Stimulated activated naive CD8-positive, alpha-beta T cell treated with anti-CD3 and anti-CD28 coated beads, Interleukin-15, amount 100 ng/mL, for 72 hours (primary cell): Measurements from ENCODE around the gene PRKN.
"Not testable (repeated sequence)": the region's sequence is repeated elsewhere in the genome, so short reads cannot be mapped to it uniquely, and the experiment has no call there.

Source experiments
- ATAC-seq: fragments of 150-1000 bp; cut with Tn5 transposase; 2 replicates; pipeline ENCODE4 v1.10.0; 2021; ENCODE audit warnings: mild to moderate bottlenecking, moderate library complexity
- DNase-seq, 2 donors: peaks; one replicate each; pipeline ENCODE4 v3.0.0; 2021 to 2022
- H3K27ac Mint-ChIP-seq, 2 donors: one replicate each; pipeline ENCODE4 v1.8.0; 2022; ENCODE audit warnings: mild to moderate bottlenecking in 2 of 2, mixed read lengths in 2 of 2, moderate library complexity in 2 of 2
- H3K27me3 Mint-ChIP-seq: one replicate; pipeline ENCODE4 v1.8.0; 2022; ENCODE audit warnings: mixed read lengths
- H3K4me1 Mint-ChIP-seq: one replicate; pipeline ENCODE4 v1.8.0; 2022; ENCODE audit warnings: mild to moderate bottlenecking, mixed read lengths
- H3K4me3 Mint-ChIP-seq, 2 donors: one replicate each; pipeline ENCODE4 v1.8.0; 2022; ENCODE audit warnings: mild to moderate bottlenecking in 2 of 2, mixed read lengths in 2 of 2, moderate library complexity in 1 of 2
- H3K9me3 Mint-ChIP-seq, 2 donors: one replicate each; pipeline ENCODE4 v1.8.0; 2022; ENCODE audit warnings: mixed read lengths in 2 of 2

The PRKN gene

DNA sequence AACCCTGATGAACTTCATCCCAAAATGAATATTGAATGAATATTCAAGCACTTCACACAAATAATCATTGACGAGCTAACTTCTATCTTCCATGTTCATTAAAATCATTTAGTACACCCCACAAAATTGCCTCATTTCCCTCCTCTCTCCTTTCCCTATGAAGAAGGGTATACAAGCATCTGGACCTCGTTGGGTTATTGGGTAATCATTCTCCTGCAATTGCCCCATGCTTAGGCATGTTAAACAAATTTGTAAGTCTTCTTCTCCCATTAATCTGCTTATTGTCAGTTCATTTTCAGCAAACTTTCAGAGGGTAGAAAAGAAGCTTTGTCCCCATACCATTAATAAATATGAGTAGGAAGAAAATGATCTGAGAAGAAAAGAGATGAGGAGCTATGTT is 27.6 kb downstream of the PRKN start:
- H3K9me3 Mint-ChIP-seq = no peaks in the 10 kb centered on the region

GRCh38 chr6:162698440-162698839 is 29.1 kb downstream of the PRKN start:
- no peaks in the 10 kb centered on the region for H3K27me3 Mint-ChIP-seq

More for the DNA sequence above, 27.6 kb downstream of the PRKN start:
- H3K27ac Mint-ChIP-seq = no peak overlapping the region
- H3K4me1 Mint-ChIP-seq = no peaks in the 10 kb centered on the region
- no peak for DNase-seq
- H3K4me3 Mint-ChIP-seq = no peak overlapping the region
- no peaks in the 10 kb centered on the region for H3K27me3 Mint-ChIP-seq
- ATAC-seq = no peak

DNA sequence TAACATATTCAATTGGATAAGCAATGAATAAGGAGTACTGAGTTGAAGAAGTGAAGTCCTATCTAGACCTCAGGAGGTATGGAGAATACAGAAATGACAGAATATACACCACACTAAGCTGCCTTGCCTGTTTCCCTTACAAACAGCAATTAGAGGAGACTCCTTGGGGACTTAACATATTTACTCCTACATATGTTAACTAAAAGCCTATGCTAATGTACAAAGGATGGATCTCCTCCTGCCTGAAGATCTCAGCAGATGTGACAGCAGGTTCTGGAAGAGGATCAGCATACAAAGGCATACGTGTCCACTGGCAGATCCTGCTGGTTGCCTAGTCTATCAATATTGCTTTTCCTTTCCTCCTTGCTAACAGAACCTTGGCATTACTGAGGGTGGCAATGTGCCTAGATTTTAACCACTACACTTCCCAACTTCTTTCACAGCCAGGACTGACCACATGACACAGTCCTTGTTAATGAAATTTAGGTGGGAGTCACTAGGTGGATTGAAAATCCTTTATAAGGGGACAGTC is 29.6 kb downstream of the PRKN start:
- Mint-ChIP-seq H3K9me3 (no peaks in the 10 kb centered on the region), H3K27ac (no peak overlapping the region), H3K4me1 (no peaks in the 10 kb centered on the region), H3K27me3 (no peaks in the 10 kb centered on the region), H3K4me3 (no peak overlapping the region)
- ATAC-seq (no peak), DNase-seq (no peak)

More at GRCh38 chr6:162698440-162698839, 29.1 kb downstream of the PRKN start:
- no peak for ATAC-seq
- H3K4me3 Mint-ChIP-seq = no peak overlapping the region
- no peak for DNase-seq
- no peaks in the 10 kb centered on the region for H3K4me1 Mint-ChIP-seq
- H3K27ac Mint-ChIP-seq = no peak overlapping the region
- H3K9me3 Mint-ChIP-seq = no peaks in the 10 kb centered on the region

DNA sequence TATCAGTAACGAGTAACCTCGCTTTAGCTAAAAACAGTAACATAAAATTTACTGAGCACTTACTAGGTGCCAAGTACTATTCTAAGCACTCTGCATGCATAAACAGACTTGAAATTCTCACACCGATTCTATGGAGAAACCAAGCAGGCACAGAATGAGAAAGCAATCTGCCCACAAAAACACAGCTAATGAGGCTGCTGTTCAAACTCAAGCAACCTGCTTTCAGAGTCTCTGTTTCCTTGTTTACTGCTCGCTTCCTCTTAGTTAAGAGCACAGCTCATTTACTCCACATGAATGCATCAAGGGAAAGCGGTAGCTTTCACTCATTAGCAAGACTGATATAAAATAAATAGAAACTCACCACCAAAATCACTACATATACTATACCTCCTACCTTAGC is 37.4 kb downstream of the PRKN start:
- DNase-seq = no peak
- H3K4me3 Mint-ChIP-seq = no peak overlapping the region
- no peak for ATAC-seq
- H3K27me3 Mint-ChIP-seq = no peaks in the 10 kb centered on the region
- H3K9me3 Mint-ChIP-seq = no peaks in the 10 kb centered on the region
- no peak overlapping the region for H3K27ac Mint-ChIP-seq
- H3K4me1 Mint-ChIP-seq = no peaks in the 10 kb centered on the region

- Mint-ChIP-seq H3K4me3 (no peak overlapping the region), H3K27me3 (no peaks in the 10 kb centered on the region), H3K27ac (no peak overlapping the region), H3K4me1 (no peaks in the 10 kb centered on the region), H3K9me3 (no peaks in the 10 kb centered on the region)
- ATAC-seq (no peak), DNase-seq (no peak)
These were observed 38.7 kb downstream of the PRKN start for GRCh38 chr6:162688751-162689345.

DNA sequence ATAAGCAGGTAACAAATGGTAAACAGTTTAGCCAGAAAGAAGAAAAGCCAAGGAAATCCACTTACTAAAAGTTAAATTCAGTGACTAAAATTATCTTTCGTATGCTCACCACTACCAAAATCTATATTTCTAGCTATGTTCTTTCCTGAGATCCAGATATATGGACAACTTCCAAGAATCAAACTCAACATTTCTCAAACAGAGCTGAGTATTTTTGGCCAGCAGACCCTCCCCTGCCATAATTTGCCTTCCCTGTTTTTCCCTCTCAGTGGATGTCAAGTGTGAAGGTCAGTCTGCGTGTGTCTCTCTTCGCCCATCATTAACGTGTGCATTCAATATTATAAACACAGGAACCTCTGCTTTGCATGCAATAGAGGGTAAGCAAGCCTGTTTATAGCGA is 42.0 kb downstream of the PRKN start:
- no peaks in the 10 kb centered on the region for H3K27me3 Mint-ChIP-seq
- H3K27ac Mint-ChIP-seq = no peak overlapping the region
- no peak for DNase-seq
- no peak overlapping the region for H3K4me3 Mint-ChIP-seq
- ATAC-seq = no peak
- no peaks in the 10 kb centered on the region for H3K4me1 Mint-ChIP-seq
- peaks cover 0 to 4% of the 10 kb centered on the region in 2 donors for H3K9me3 Mint-ChIP-seq

- peaks cover 0 to 4% of the 10 kb centered on the region in 2 donors for H3K9me3 Mint-ChIP-seq
- H3K27ac Mint-ChIP-seq = no peak overlapping the region
- H3K4me1 Mint-ChIP-seq = no peaks in the 10 kb centered on the region
- H3K4me3 Mint-ChIP-seq = no peak overlapping the region
- no peak for DNase-seq
- no peaks in the 10 kb centered on the region for H3K27me3 Mint-ChIP-seq
- ATAC-seq = no peak
These were observed 42.6 kb downstream of the PRKN start for GRCh38 chr6:162684961-162685360.

- ATAC-seq (no peak), DNase-seq (no peak)
- H3K27me3 Mint-ChIP-seq = no peaks in the 10 kb centered on the region
- H3K27ac Mint-ChIP-seq = no peak overlapping the region
- H3K9me3 Mint-ChIP-seq = peaks cover 0 to 4% of the 10 kb centered on the region in 2 donors
- no peaks in the 10 kb centered on the region for H3K4me1 Mint-ChIP-seq
- H3K4me3 Mint-ChIP-seq = no peak overlapping the region
These were observed 43.5 kb downstream of the PRKN start for GRCh38 chr6:162684052-162684451.

- H3K27ac Mint-ChIP-seq = no peak overlapping the region
- H3K9me3 Mint-ChIP-seq = peaks cover 0 to 4% of the 10 kb centered on the region in 2 donors
- ATAC-seq (no peak), DNase-seq (no peak)
- no peaks in the 10 kb centered on the region for H3K27me3 Mint-ChIP-seq
- H3K4me1 Mint-ChIP-seq = no peaks in the 10 kb centered on the region
- H3K4me3 Mint-ChIP-seq = no peak overlapping the region
These were observed 44.4 kb downstream of the PRKN start for GRCh38 chr6:162683135-162683534.

DNA sequence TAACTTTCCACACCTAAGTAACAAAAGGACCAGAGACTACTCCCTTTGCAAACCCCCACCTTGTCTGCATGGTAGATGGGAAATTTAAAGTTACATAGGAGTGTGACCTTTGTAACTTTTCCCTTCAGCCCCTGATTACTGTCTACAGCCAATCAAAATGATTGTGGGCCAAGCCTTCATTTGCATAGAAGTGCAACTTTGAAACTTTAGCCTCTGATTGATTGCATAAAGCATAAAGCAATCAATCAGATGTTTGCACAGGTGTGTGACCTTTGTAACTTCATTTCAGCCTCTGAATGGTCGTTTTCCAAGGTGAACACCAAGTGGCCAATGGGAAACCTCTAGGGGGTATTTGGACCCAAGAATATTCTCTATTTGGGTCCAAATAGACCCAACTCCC is 46.1 kb downstream of the PRKN start:
- Mint-ChIP-seq H3K27ac (no peak overlapping the region), H3K27me3 (no peaks in the 10 kb centered on the region), H3K9me3 (peaks cover 0 to 4% of the 10 kb centered on the region in 2 donors), H3K4me3 (no peak overlapping the region), H3K4me1 (no peaks in the 10 kb centered on the region)
- ATAC-seq (no peak), DNase-seq (no peak)

DNA sequence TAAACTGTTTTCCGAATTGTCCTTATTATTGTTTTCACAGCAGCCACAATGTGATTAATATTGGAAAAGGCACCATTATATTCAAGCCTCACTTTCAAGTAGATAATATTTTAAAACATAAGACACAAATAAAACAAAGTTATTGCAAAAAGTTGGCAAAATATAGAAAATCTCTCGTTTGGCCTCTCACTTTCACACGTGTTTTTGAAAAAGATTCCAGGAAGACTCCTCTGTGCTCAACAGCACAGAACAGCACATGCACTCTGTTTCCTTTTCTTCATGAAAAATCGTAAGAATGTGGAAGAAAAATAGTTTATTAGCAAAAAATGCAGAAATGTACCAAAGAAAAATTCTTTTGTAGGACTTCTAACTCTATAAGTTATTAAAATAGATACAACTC is 46.7 kb downstream of the PRKN start:
- Mint-ChIP-seq H3K4me3 (no peak overlapping the region), H3K4me1 (no peaks in the 10 kb centered on the region), H3K27ac (no peak overlapping the region), H3K9me3 (peaks cover 0 to 4% of the 10 kb centered on the region in 2 donors), H3K27me3 (no peaks in the 10 kb centered on the region)
- DNase-seq (no peak), ATAC-seq (no peak)

DNA sequence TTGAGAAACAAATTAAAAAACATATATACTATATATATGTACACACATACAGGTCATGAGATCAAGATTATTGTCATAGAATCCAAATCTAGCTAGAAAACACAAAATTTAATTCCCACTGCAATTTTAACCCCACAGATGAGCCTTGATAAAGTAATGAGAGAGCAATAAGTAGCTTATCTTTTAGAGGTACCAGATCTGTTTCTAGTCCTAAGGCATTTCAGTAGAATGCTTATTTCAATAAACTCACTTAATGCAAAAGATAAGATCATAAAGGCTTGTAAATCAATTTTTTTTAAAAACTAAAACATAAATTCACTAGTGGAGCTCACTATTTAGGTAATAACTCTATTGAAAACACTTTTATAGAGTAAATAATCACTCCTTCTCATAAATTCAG is 47.2 kb downstream of the PRKN start:
- Mint-ChIP-seq H3K4me1 (no peaks in the 10 kb centered on the region), H3K4me3 (no peak overlapping the region), H3K9me3 (peaks cover 0 to 4% of the 10 kb centered on the region in 2 donors), H3K27me3 (no peaks in the 10 kb centered on the region), H3K27ac (no peak overlapping the region)
- DNase-seq (no peak), ATAC-seq (no peak)

DNA sequence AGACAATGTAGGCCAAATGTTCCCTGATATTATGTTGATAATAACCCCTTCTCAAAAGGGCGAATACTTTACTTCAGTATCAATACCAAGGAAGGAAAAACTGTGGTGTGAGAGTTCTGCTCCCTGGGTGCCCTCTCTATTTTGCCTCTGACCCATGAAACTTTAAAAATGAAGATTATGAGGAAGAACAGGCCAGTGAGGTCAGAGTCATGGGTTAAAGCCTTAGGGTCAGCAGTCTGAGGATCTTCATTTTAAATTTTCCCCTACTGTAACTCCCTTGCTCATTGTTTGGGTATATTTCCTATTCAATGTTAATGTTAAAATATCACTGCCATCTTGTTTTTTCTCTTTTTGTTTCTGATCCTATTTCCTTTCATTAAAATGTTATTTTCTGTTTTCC is 47.9 kb downstream of the PRKN start:
- Mint-ChIP-seq H3K4me3 (no peak overlapping the region), H3K27ac (no peak overlapping the region), H3K4me1 (no peaks in the 10 kb centered on the region), H3K27me3 (no peaks in the 10 kb centered on the region), H3K9me3 (peaks cover 1 to 5% of the 10 kb centered on the region in 2 donors)
- DNase-seq (no peak), ATAC-seq (no peak)

GRCh38 chr6:162678896-162679295 is 48.7 kb downstream of the PRKN start:
- not testable (repeated sequence) for H3K27me3 Mint-ChIP-seq, H3K4me3 Mint-ChIP-seq, H3K27ac Mint-ChIP-seq, DNase-seq, ATAC-seq, H3K4me1 Mint-ChIP-seq
- H3K9me3 Mint-ChIP-seq = peaks cover 7 to 12% of the 10 kb centered on the region in 2 donors

- ATAC-seq = no peak
These were observed 52.1 kb downstream of the PRKN start for GRCh38 chr6:162675503-162675902.

GRCh38 chr6:162674452-162674851 is 53.1 kb downstream of the PRKN start:
- no peak for ATAC-seq
- Mint-ChIP-seq H3K4me1 (no peaks in the 10 kb centered on the region), H3K27ac (no peak overlapping the region), H3K27me3 (no peaks in the 10 kb centered on the region), H3K4me3 (no peak overlapping the region), H3K9me3 (peaks cover 7 to 8% of the 10 kb centered on the region in 2 donors)
- no peak for DNase-seq

More at GRCh38 chr6:162675503-162675902, 52.1 kb downstream of the PRKN start:
- H3K27ac Mint-ChIP-seq = no peak overlapping the region
- H3K9me3 Mint-ChIP-seq = peaks cover 7 to 8% of the 10 kb centered on the region in 2 donors
- no peaks in the 10 kb centered on the region for H3K27me3 Mint-ChIP-seq
- no peak overlapping the region for H3K4me3 Mint-ChIP-seq
- no peak for DNase-seq
- H3K4me1 Mint-ChIP-seq = no peaks in the 10 kb centered on the region
